Progenitor cell of endocrine pancreas (in vitro differentiated cells): Measurements from ENCODE around the gene HIP1. TPM values are rescaled to one million over a fixed set of nuclear protein-coding genes. Genes with fewer than 3 reads are reported as not detected.

Experiments
- DNase-seq: peaks from one replicate; pipeline ENCODE4 v3.0.0; 2021; ENCODE audit warnings: low spot score; ENCODE audit not compliant: unreplicated experiment
- H3K27ac Mint-ChIP-seq: 2 replicates; pipeline ENCODE4 v1.8.0; 2021; ENCODE audit warnings: mild to moderate bottlenecking, moderate library complexity, mixed read lengths
- H3K27me3 Mint-ChIP-seq: 2 replicates; pipeline ENCODE4 v1.8.0; 2021; ENCODE audit warnings: mixed read lengths
- H3K36me3 Mint-ChIP-seq: 2 replicates; pipeline ENCODE4 v1.8.0; 2022; ENCODE audit warnings: mixed read lengths; ENCODE audit not compliant: insufficient read depth
- H3K4me1 Mint-ChIP-seq: 2 replicates; pipeline ENCODE4 v1.8.0; 2021; ENCODE audit warnings: low read depth, mixed read lengths
- H3K4me3 Mint-ChIP-seq: 2 replicates; pipeline ENCODE4 v1.8.0; 2021; ENCODE audit warnings: low read depth, mild to moderate bottlenecking, moderate library complexity, mixed read lengths
- H3K9me3 Mint-ChIP-seq: 2 replicates; pipeline ENCODE4 v1.8.0; 2021; ENCODE audit warnings: low read depth, mixed read lengths
- CTCF ChIP-seq: fragments of 200-600 bp; sonication (generic); IDR thresholded peaks from one replicate; pipeline ENCODE4 v1.5.0; 2021; ENCODE audit warnings: antibody characterized with exemption, mild to moderate bottlenecking; ENCODE audit not compliant: unreplicated experiment
- total RNA-seq: library from RNA; stranded (reverse); gene quantifications from 2 replicates; pipeline ENCODE4 v1.2.1, GENCODE V29; 2021

HIP1 gene
- total RNA-seq, 1 donor from 2014 or later, result 66.6 TPM

- Mint-ChIP-seq H3K27me3 (no peaks in the 10 kb centered on the region), H3K27ac (no peak overlapping the region), H3K36me3 (peaks cover 1% of the 10 kb centered on the region), H3K4me1 (peaks cover 4% of the 10 kb centered on the region), H3K4me3 (no peak overlapping the region), H3K9me3 (peaks cover 10% of the 10 kb centered on the region)
- DNase-seq, result no peak
- TF ChIP-seq CTCF, result no peak
These were observed 26.0 kb downstream of the HIP1 start for GRCh38 chr7:75712517-75713361.

- no peaks in the 10 kb centered on the region for H3K27me3 Mint-ChIP-seq
- no peak for TF ChIP-seq CTCF
- peaks cover 1% of the 10 kb centered on the region for H3K36me3 Mint-ChIP-seq
- no peaks in the 10 kb centered on the region for H3K4me1 Mint-ChIP-seq
- H3K27ac Mint-ChIP-seq, result no peak overlapping the region
- peaks cover 10% of the 10 kb centered on the region for H3K9me3 Mint-ChIP-seq
- DNase-seq, result no peak
- H3K4me3 Mint-ChIP-seq, result no peak overlapping the region
These were observed 26.9 kb downstream of the HIP1 start for GRCh38 chr7:75711656-75712514.

- H3K4me3 Mint-ChIP-seq, result no peak overlapping the region
- H3K27ac Mint-ChIP-seq, result no peak overlapping the region
- no peaks in the 10 kb centered on the region for H3K27me3 Mint-ChIP-seq
- H3K36me3 Mint-ChIP-seq, result peaks cover 1% of the 10 kb centered on the region
- TF ChIP-seq CTCF, result no peak
- peaks cover 10% of the 10 kb centered on the region for H3K9me3 Mint-ChIP-seq
- DNase-seq, result no peak
- no peaks in the 10 kb centered on the region for H3K4me1 Mint-ChIP-seq
These were observed 27.7 kb downstream of the HIP1 start for GRCh38 chr7:75711076-75711475.

- Mint-ChIP-seq H3K27ac (no peak overlapping the region), H3K9me3 (peaks cover 10% of the 10 kb centered on the region), H3K4me3 (no peak overlapping the region), H3K27me3 (no peaks in the 10 kb centered on the region), H3K4me1 (no peaks in the 10 kb centered on the region), H3K36me3 (peaks cover 1% of the 10 kb centered on the region)
- TF ChIP-seq CTCF, result no peak
- no peak for DNase-seq
These were observed 33.8 kb downstream of the HIP1 start for GRCh38 chr7:75704928-75705327.

GRCh38 chr7:75702515-75702914 lies 36.2 kb downstream of the HIP1 start:
- Mint-ChIP-seq H3K4me1 (no peaks in the 10 kb centered on the region), H3K4me3 (no peak overlapping the region), H3K36me3 (no peaks in the 10 kb centered on the region), H3K27ac (no peak overlapping the region), H3K27me3 (no peaks in the 10 kb centered on the region), H3K9me3 (no peaks in the 10 kb centered on the region)
- no peak for TF ChIP-seq CTCF
- no peak for DNase-seq
